ENCODE data around the gene SEMA3B.
"Not testable (repeated sequence)": the region's sequence is repeated elsewhere in the genome, so short reads cannot be mapped to it uniquely, and the experiment has no call there.

The SEMA3B gene

DNA sequence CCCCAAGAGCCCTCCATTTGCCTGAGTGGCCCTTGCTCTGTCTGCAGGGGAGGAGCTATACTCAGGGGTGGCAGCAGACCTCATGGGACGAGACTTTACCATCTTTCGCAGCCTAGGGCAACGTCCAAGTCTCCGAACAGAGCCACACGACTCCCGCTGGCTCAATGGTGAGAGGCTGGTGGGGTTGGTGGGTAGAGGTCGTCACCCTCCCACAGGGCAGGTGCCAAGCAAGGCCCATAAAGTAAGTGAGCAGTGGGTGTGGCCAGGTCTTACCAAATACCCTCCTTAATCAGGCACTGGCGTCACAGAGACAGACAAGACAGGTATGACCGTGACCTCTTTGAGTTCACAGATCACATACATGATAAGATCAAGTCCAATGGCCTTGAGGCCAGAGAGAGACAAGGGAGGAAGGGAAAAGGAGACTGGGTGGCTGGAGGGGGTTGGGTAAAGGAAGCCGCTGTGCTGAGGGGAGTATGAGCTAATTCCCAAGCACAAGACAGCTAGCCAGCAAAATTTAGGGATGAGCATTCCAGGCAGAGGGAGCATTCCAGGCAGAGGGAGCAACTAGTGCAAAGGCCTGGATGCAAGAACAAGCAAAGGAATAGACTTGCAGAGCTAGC, 2.5 kb downstream of the SEMA3B start:
- H3K4me3 ChIP-seq (replicated peaks; ENCODE audit: low read depth, low read length): no peak overlapping the region
- DNase-seq (ENCODE audit: low read depth): no peak
- TF ChIP-seq CTCF (IDR thresholded peaks at IDR 0.05; ENCODE audit: low read length, missing control alignments): no peak

- DNase-seq (ENCODE audit: low read depth); H3K4me3 ChIP-seq (replicated peaks; ENCODE audit: low read depth, low read length): not testable (repeated sequence)
Observed at GRCh38 chr3:50272538-50272910, 3.6 kb downstream of the SEMA3B start.

- DNase-seq (ENCODE audit: low read depth): peak; percentile 75
- peak overlapping the region; percentile 36 for H3K4me3 ChIP-seq (replicated peaks; ENCODE audit: low read depth, low read length)
- peak; percentile 92 for TF ChIP-seq CTCF (IDR thresholded peaks at IDR 0.05; ENCODE audit: low read length, missing control alignments)
Observed at GRCh38 chr3:50272911-50273688, 4.2 kb downstream of the SEMA3B start.

- no peak for TF ChIP-seq CTCF (IDR thresholded peaks at IDR 0.05; ENCODE audit: low read length, missing control alignments)
- H3K4me3 ChIP-seq (replicated peaks; ENCODE audit: low read depth, low read length): no peak overlapping the region
- DNase-seq (ENCODE audit: low read depth): no peak
Observed at GRCh38 chr3:50273689-50274065, 4.7 kb downstream of the SEMA3B start.

GRCh38 chr3:50274371-50275104, 5.6 kb downstream of the SEMA3B start:
- TF ChIP-seq CTCF (IDR thresholded peaks at IDR 0.05; ENCODE audit: low read length, missing control alignments): peak; percentile 62
- DNase-seq (ENCODE audit: low read depth): peak; percentile 65
- H3K4me3 ChIP-seq (replicated peaks; ENCODE audit: low read depth, low read length): no peak overlapping the region

GRCh38 chr3:50275141-50275995, 6.4 kb downstream of the SEMA3B start:
- TF ChIP-seq CTCF (IDR thresholded peaks at IDR 0.05; ENCODE audit: low read length, missing control alignments): no peak
- DNase-seq (ENCODE audit: low read depth): no peak
- no peak overlapping the region for H3K4me3 ChIP-seq (replicated peaks; ENCODE audit: low read depth, low read length)
